OCI-LY7 (cell line): ENCODE results near the gene PRPF8. TPM values are rescaled to one million over a fixed set of nuclear protein-coding genes. Genes with fewer than 3 reads are reported as not detected.
"Not testable (repeated sequence)": the region's sequence is repeated elsewhere in the genome, so short reads cannot be mapped to it uniquely, and the experiment has no call there.

Experiments
- BruUV-seq: library from RNA; stranded (reverse); fragments of 400-500 nt; replicated peaks from 2 replicates; lab custom pipeline; 2021; lab: Mats Ljungman, UMichigan
- CTCF ChIA-PET: fragments of 300-600 bp; sonication (Branson Sonifier 250); formaldehyde crosslinking; loops from one replicate; lab custom pipeline; 2022; ENCODE audit warnings: antibody characterized with exemption; ENCODE audit not compliant: unreplicated experiment; lab: Charles Lee
- POLR2A ChIA-PET: fragments of 300-600 bp; sonication (Branson Sonifier 250); formaldehyde crosslinking; loops from one replicate; lab custom pipeline; 2022; ENCODE audit warnings: antibody characterized with exemption; lab: Charles Lee
- DNase-seq: peaks from one replicate; pipeline ENCODE4 v3.0.0-alpha.2; 2015; ENCODE audit warnings: low spot score
- H2AFZ ChIP-seq: fragments of 200-600 bp; sonication (generic), shearing (Covaris generic); 2 replicates; pipeline ENCODE4 v1.6.1; 2014; ENCODE audit warnings: mild to moderate bottlenecking, antibody characterized with exemption, low read length, moderate library complexity
- H3K27ac ChIP-seq: fragments of 200-600 bp; sonication (generic); 2 replicates; pipeline ENCODE4 v1.5.1; 2014; ENCODE audit warnings: mixed run types, low read depth, mild to moderate bottlenecking, moderate library complexity, low read length, inconsistent platforms; ENCODE audit not compliant: poor library complexity, severe bottlenecking
- H3K36me3 ChIP-seq: fragments of 200-600 bp; sonication (generic); 2 replicates; pipeline ENCODE4 v1.6.1; 2014; ENCODE audit warnings: mild to moderate bottlenecking, antibody characterized with exemption, low read length, moderate library complexity, mixed read lengths; ENCODE audit not compliant: insufficient read depth
- H3K4me1 ChIP-seq: fragments of 200-600 bp; sonication (generic); 2 replicates; pipeline ENCODE4 v1.5.1; 2014; ENCODE audit warnings: mild to moderate bottlenecking, low read length; ENCODE audit not compliant: insufficient read depth, poor library complexity, severe bottlenecking
- H3K4me2 ChIP-seq: fragments of 200-600 bp; sonication (generic); 2 replicates; pipeline ENCODE4 v1.6.1; 2014; ENCODE audit warnings: mild to moderate bottlenecking, low read length
- H3K4me3 ChIP-seq: fragments of 200-600 bp; sonication (generic); 2 replicates; pipeline ENCODE4 v1.5.1; 2014; ENCODE audit warnings: mild to moderate bottlenecking, low read depth, low read length; ENCODE audit not compliant: poor library complexity, severe bottlenecking
- H3K79me2 ChIP-seq: fragments of 200-600 bp; sonication (generic); 2 replicates; pipeline ENCODE4 v1.6.1; 2016; ENCODE audit warnings: low read depth, mild to moderate bottlenecking, low read length, moderate library complexity, mixed read lengths; ENCODE audit not compliant: insufficient read depth
- H3K9me2 ChIP-seq: fragments of 200-600 bp; sonication (generic); 2 replicates; pipeline ENCODE4 v1.6.1; 2016; ENCODE audit warnings: mild to moderate bottlenecking, low read length, mixed read lengths; ENCODE audit not compliant: insufficient read depth
- H3K9me3 ChIP-seq: fragments of 200-600 bp; sonication (generic); 2 replicates; pipeline ENCODE4 v1.6.1; 2014; ENCODE audit warnings: mild to moderate bottlenecking, mixed run types, low read length, mixed read lengths
- H4K20me1 ChIP-seq: fragments of 200-600 bp; sonication (generic); 2 replicates; pipeline ENCODE4 v1.6.1; 2014; ENCODE audit warnings: mild to moderate bottlenecking, antibody characterized with exemption, low read length, moderate library complexity, mixed read lengths; ENCODE audit not compliant: insufficient read depth
- EZH2phosphoT487 ChIP-seq: fragments of 200-600 bp; sonication (generic); IDR thresholded peaks from 2 replicates; pipeline ENCODE4 v1.6.1; 2018; ENCODE audit warnings: low read depth, borderline replicate concordance, mild to moderate bottlenecking, mixed run types, antibody characterized with exemption, low read length, moderate library complexity, mixed read lengths
- intact Hi-C: fragments of 100-400 bp; cut with micrococcal nuclease; formaldehyde crosslinking; loops from one replicate; pipeline ENCODE4 v1.10.0; 2022; ENCODE audit not compliant: unreplicated experiment
- total RNA-seq, 2 experiments: library from RNA; depleted of rRNA in 1 of 2; stranded (reverse); fragments of >200 nt in 1 of 2; shearing (Covaris generic) in 1 of 2; gene quantifications; 2 replicates each; pipeline ENCODE4 v1.2.3, GENCODE V29; 2014 to 2022
- TF ChIP-seq, protein P1 (sequence below): fragments of 200-600 bp; sonication (generic); conservative IDR thresholded peaks from 2 replicates; pipeline ENCODE4 v1.5.1; 2014; ENCODE audit warnings: mild to moderate bottlenecking, antibody characterized with exemption, low read length, moderate library complexity, mixed read lengths

Gene PRPF8
- total RNA-seq, 2 experiments from 2014 or later: 162 to 427 TPM

DNA sequence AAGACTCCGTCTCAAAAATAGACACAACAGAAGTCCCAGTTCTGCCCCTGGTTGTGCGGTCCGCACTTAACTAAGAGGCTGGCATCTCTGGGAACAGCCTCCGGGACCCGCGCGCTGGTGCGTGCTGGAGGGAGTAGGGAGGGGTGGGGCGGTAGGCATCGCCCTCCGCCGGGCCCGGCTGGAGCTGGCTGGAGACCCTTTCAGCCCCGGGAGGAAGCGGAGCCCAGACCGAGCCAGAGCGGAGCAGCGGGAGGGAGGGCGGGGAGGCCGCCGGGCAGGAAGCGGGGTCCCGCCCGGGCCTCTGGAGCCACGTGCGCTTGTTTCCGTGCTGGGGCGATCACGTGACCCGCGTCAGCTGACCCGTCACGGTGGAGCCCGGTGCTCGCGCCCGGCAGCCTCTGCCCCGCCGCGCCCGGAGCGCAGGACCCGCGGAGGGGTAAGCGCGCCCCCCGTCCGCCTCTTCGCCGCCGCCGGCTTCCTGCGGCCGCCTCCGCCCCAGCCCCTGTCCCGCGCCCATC is 39.7 kb upstream of the PRPF8 start, which contains the start of gene WDR81:
TSS of gene WDR81 (plus strand) at position 354 of the 518 bp plus-strand sequence. CDS start 256 bp downstream, outside the sequence.
- peak within 1 kb of the TSS; percentile 92 for H3K4me3 ChIP-seq
- POLR2A ChIA-PET: interaction anchor here (0.6 kb wide), 1 partner anchor 39 kb away, joined by 4 read pairs; no protein-coding TSS in a partner anchor
- intact Hi-C loops: loop anchor here (5.0 kb wide), 2 partner anchors 48 to 108 kb away; partner anchors contain the start of gene RPA1
- H3K79me2 ChIP-seq: peaks cover 9% of the 10 kb centered on the region
- H3K9me3 ChIP-seq: no peaks in the 10 kb centered on the region
- peaks cover 9% of the 10 kb centered on the region; the same call in 1 of the 2 replicates for H3K36me3 ChIP-seq
- H3K4me2 ChIP-seq: peak within 1 kb of the TSS; percentile 96
- peak within 1 kb of the TSS; percentile 61 for H3K27ac ChIP-seq
- peaks cover 43% of the 10 kb centered on the region for H3K4me1 ChIP-seq
- CTCF ChIA-PET: no interaction called here
- H2AFZ ChIP-seq: peak within 1 kb of the TSS; percentile 84
- no peak for TF ChIP-seq EZH2phosphoT487
- TF ChIP-seq, protein P1, sequence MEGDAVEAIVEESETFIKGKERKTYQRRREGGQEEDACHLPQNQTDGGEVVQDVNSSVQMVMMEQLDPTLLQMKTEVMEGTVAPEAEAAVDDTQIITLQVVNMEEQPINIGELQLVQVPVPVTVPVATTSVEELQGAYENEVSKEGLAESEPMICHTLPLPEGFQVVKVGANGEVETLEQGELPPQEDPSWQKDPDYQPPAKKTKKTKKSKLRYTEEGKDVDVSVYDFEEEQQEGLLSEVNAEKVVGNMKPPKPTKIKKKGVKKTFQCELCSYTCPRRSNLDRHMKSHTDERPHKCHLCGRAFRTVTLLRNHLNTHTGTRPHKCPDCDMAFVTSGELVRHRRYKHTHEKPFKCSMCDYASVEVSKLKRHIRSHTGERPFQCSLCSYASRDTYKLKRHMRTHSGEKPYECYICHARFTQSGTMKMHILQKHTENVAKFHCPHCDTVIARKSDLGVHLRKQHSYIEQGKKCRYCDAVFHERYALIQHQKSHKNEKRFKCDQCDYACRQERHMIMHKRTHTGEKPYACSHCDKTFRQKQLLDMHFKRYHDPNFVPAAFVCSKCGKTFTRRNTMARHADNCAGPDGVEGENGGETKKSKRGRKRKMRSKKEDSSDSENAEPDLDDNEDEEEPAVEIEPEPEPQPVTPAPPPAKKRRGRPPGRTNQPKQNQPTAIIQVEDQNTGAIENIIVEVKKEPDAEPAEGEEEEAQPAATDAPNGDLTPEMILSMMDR: no peak
- H4K20me1 ChIP-seq: no peaks in the 10 kb centered on the region
- no peaks in the 10 kb centered on the region for H3K9me2 ChIP-seq
- no TSS peak for BruUV-seq
- peak; percentile 93 for DNase-seq

DNA sequence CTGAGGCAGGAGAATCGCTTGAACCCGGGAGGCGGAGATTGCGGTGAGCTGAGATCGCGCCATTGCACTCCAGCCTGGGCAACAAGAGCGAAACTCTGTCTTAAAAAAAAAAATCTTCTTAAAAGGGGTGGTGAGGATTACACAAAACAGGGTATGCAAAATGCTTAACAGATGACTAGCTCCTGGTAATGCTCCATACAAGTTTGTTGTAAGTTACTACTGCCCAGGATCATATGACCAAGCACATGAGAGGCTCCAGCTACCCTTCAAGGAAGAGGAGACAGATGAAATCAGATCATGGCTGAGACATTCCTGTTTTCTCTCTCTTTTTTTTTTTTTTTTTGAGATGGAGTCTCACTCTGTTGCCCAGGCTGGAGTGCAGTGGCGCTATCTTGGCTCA is 37.4 kb upstream of the PRPF8 start:
- H3K79me2 ChIP-seq, H4K20me1 ChIP-seq, H3K36me3 ChIP-seq, H3K9me2 ChIP-seq, BruUV-seq, H3K4me3 ChIP-seq, H3K9me3 ChIP-seq, CTCF ChIA-PET: not testable (repeated sequence)
- intact Hi-C loops: loop anchor here (5.0 kb wide), 2 partner anchors 50 to 110 kb away; partner anchors contain the start of gene RPA1
- peak overlapping the region; percentile 32; the same call in 1 of the 2 replicates for H2AFZ ChIP-seq
- peak overlapping the region; percentile 22 for H3K4me2 ChIP-seq
- H3K27ac ChIP-seq: peak overlapping the region; percentile 74
- POLR2A ChIA-PET: interaction anchor here (0.6 to 0.7 kb wide), 4 partner anchors 41 to 727 kb away, joined by 3 to 5 read pairs (median 3); no protein-coding TSS in a partner anchor
- H3K4me1 ChIP-seq: peaks cover 53% of the 10 kb centered on the region
- DNase-seq: peak; percentile 28

DNA sequence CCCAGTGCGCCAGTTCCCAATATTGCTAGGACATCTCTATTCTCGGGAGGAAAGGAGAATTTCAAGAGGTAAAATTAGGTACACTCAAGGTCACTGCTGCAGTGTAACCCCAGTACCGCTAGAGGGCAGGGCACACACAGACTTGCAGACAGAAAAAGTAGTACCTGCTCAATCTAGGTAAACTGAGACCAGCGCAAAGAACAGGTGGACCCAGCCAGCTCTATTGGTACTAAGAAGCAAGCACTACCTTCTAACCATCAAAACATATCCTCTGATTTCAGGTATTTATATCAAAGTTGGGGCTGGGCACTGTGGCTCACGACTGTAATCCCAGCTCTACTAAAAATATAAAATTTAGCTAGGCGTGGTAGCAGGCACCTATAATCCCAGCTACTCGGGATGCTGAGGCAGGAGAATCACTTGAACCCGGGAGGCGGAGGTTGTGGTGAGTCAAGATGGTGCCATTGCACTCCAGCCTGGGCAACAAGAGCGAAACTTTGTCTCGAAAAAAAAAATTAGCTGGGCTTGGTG is 36.3 kb upstream of the PRPF8 start:
- no peaks in the 10 kb centered on the region for H3K9me2 ChIP-seq
- BruUV-seq: no TSS peak
- H3K27ac ChIP-seq: no peak overlapping the region
- POLR2A ChIA-PET: interaction anchor here (0.6 to 1.0 kb wide), 3 partner anchors 50 to 188 kb away, joined by 3 to 4 read pairs (median 3); no protein-coding TSS in a partner anchor
- peaks cover 53% of the 10 kb centered on the region for H3K4me1 ChIP-seq
- H3K36me3 ChIP-seq: no peaks in the 10 kb centered on the region
- CTCF ChIA-PET: no interaction called here
- H3K79me2 ChIP-seq: peaks cover 9% of the 10 kb centered on the region; the same call in 1 of the 2 replicates
- DNase-seq: peak; percentile 77
- H2AFZ ChIP-seq: no peak overlapping the region
- intact Hi-C loops: loop anchor here (2.0 to 5.0 kb wide), 4 partner anchors 51 to 310 kb away; partner anchors contain the start of genes DPH1 and RPA1
- no peak overlapping the region for H3K4me3 ChIP-seq
- H3K9me3 ChIP-seq: no peaks in the 10 kb centered on the region
- H3K4me2 ChIP-seq: peak overlapping the region; percentile 52; the same call in 1 of the 2 replicates
- TF ChIP-seq, protein P1: peak; percentile 99
- TF ChIP-seq EZH2phosphoT487: no peak
- H4K20me1 ChIP-seq: no peaks in the 10 kb centered on the region
